HG02798 (cell line): ENCODE results near the gene STXBP1.

ENCODE experiments used
- ATAC-seq: cut with Tn5 transposase; IDR thresholded peaks from one replicate; pipeline ENCODE4 v1.9.1; 2021; ENCODE audit warnings: mild to moderate bottlenecking; ENCODE audit not compliant: unreplicated experiment, poor library complexity

The STXBP1 gene

DNA sequence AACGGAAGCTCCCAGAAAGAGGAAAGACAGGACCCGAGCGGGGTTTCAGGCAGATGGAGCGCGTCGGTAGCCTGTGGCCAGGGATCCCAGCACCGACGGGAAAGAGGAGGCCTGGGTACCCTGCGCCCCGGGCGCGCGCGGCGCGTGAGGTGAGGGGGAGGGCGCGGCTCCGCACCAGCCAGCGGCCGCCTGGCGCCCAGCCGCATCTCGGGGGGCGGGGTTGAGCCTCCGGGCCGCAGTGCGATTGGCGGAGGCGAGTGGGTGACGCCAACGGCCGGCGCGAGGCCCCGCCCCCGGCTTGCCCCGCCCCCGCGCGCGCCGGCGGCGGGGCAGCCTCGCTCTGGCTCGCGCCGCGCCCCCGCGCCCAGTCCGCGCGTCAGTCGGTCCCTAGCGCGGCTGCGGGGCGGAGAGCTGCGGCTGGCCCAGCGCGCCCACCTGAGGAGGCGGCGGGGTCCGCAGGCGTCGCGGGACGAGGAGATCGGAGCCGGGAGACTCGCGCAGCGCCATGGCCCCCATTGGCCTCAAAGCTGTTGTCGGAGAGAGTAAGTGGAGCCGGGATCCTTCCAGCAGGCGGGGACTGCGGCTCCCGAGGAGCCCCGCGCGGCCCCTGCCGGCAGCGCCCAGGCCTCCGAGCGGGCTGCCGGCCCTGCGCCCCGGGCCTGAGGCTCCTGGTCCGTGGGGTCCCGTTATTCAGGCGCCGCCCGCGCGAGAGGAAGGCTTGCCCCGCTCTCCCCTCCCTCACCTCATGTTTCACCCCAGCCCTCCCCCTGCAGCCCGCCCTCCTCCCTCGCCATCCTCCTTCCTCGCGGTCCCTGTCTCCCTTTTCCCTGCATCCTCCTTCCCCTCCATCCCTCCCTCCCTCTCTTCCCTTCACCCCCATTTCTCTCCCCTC lies at the start of gene STXBP1:
TSS of gene STXBP1 (plus strand) at position 379 of the 892 bp plus-strand sequence. CDS start at position 506, 127 bp downstream.
- ATAC-seq = peak; percentile 96

DNA sequence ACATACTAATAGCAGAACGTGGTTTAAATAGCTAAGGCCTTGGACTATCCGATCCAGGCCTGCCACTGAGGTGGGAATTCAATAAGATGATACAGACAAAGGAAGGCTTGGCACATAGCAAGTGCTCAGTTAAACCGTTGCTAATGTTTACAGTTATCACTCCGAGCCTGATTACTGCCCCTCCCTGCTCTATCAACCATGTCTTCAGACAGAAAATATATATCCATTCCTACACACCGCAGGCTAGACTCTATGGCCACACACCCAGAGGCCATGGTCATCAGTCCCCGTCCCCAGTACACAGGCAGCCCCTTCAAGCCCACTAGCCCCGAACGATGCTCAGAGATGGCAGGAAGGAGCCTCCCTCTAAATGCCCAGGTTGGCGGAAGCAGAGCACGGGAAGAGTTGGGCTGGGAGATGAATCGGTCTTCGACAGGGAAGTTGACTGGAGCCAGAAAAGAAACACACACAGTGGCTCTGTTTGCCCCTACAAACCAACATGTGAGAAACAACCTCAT lies 49.7 kb upstream of the STXBP1 start:
- ATAC-seq = no peak

DNA sequence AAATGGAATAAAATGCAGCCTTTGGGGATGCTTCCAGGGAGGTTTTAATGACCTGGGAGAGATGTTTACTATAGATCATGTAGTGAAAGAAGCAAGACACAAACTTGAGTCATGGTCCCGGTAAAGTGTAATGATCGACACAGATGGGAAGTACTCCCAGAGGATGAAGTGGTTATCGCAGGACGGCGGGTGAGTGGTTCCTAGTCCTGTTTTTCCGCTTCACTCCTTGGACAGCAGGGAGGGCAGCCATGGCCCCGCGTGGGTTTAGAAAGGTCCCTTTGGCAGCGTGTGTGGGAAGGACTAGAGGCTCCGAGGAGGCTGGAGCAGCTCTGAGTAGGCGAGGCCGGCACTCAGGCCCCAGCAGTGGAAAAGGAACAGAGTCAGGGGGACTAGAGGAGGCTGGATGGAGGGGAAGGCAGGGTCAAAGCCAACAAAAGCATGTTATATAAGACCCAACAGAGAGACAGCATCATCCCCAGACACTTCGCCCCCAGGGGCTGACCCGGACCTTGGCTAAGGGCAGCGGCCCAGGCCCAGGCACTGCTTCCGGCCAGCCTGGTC lies 49.2 kb upstream of the STXBP1 start:
- no peak for ATAC-seq

DNA sequence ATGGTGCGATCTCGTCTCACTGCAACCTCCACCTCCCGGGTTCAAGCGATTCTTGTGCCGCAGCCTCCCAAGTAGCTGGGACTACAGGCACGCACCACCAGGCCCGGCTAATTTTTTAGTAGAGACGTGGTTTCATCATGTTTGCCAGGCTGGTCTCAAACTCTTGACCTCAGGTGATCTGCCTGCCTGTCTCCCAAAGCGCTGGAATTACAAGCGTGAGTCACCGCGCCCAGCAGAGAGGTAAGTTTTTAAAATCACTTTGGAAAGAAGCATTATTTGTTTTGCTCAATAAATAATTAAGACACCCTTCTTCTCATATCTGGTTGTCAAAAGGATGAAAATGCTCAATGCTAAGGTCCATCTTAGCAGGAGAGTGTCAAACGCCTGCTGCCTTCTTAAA lies 48.5 kb upstream of the STXBP1 start:
- ATAC-seq = no peak

DNA sequence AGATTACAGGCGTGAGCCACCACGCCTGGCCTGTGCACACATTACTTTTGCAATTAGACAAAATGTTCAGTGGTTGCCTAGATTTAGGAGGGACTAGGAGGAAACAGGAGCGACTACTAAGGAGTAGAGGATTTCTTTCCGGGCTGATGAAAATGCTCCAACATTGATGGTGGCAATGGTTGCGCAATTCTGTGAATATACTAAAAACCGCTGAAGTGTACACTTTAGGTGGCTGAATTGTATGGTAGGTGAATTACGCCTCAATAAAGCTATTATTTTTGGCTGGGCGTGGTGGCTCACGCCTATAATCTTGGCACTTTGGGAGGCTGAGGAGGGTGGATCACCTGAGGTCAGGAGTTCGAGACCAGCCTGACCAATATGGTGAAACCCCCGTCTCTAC lies 46.8 kb upstream of the STXBP1 start:
- ATAC-seq = no peak

DNA sequence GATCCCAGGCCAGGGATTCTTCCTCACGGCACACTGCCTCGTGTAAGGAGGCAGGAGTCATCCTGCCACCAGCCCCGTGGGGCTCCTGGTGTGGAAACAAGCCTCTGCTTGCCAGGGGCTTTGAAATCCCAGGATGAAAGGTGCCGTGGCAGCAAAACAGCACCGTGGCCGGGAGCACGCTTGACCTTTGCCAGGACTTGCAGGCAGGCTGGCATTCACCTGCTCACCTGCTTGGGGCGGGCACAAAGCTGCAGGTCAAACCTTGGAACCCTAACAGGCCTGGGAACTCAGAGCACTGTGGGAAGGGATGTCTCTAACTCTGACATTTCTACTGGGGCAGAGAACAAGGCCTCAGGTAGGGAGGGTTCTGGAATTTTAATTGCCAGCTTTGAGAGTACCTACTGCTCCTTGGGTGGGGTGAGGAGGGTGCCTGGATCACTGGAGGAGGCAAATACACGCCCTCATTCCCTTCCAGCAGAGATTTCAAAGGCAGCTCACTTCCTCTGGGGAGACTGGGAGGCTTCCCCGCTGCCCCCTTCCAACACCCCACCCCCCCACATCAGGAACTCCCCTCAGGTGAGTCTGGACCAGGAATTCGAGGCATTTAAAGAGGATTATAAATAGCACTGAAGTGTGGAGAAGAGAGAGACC lies 45.6 kb upstream of the STXBP1 start:
- no peak for ATAC-seq

DNA sequence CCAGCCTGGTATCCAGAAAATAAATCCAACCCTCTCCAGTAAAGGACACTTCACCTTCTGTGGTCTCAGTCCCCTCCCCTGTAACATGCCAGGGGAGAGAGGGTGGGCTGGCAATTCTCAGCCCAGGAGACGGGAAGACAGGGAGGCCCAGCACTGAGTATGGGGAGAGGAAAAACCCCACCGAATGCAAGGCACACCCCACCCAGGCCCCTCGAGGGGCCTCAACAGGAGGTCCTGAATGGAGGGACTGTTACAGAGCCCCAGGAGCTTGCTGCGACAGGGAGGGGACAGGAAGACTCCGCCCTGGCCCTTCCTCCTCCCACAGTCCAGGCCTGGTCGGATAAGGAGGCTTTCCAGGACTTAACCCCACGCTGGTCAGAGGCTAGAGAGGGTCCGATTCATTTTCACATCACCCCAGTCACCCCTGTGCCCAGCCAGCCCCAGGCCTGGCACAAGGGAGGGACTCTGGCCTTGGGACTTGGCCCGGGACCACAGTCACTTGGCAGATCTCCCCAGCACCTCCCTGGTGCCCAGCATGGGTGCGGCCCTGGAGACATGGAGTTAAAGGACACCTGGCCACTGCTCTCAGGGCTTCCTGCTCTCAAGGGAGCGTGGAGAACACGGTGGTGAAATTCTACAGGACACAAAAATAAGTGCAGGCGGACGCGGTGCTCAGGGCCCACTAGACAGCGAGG lies 44.9 kb upstream of the STXBP1 start:
- no peak for ATAC-seq

DNA sequence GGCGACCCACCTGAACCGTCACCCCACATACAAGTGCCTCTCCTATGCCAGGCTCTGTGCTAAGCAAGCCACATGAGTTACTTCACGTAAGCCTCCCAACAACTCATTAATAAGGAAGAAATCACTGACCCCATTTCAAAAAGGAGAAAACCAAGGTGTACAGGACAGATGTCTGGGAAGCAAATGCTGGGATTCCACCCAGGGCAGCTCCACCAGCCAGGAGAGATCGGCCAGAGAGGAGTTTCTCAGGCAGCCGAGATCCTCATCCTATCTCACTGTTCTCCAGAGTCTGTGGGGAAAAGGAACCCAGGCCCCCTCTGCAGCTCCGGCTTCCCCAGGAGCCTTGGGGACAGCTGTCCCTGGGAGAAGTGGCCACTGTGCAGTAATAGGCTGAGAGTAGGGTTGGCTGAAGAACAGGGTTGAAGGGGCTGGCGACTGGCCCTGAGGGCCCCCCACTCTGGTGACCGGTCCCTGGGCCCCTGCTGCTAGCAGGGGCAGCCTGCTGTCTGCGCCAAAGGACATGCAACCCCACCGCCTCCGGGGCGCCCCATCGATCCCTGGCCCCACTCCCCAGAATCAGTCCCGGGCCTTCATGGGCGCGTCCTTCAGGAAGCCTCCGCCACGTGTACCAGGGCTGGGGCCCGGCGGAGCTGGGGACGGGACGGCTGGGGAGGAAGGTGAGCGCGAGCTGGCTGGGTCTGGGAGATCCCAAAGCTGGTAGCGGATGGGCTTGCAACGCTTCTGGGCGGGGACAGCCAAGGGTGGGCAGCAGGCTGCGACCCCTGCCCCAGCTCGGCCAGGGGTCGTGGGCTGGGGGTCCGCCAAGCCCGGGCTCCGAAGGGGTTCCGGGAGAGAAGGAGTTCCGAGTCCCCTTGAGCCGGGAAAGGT lies 44.1 kb upstream of the STXBP1 start:
- no peak for ATAC-seq

DNA sequence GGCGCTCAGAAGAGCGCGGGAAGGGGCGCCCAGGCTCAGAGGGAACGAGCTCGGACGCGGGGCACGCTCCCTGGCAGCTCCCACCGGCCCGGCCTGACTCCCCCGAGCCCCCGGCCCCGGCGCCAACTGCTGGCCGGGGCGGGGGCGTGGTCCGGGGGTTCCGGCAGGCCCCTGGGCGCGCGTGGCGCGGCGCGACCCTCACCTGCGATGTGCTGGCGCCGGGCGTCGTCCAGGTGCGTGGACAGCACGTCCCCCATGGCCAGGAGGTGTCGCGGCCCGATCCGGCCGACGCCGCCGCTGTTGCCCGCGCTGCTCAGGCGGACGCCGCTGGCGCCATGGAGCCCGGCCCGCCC lies 43.5 kb upstream of the STXBP1 start:
- peak; percentile 24 for ATAC-seq

DNA sequence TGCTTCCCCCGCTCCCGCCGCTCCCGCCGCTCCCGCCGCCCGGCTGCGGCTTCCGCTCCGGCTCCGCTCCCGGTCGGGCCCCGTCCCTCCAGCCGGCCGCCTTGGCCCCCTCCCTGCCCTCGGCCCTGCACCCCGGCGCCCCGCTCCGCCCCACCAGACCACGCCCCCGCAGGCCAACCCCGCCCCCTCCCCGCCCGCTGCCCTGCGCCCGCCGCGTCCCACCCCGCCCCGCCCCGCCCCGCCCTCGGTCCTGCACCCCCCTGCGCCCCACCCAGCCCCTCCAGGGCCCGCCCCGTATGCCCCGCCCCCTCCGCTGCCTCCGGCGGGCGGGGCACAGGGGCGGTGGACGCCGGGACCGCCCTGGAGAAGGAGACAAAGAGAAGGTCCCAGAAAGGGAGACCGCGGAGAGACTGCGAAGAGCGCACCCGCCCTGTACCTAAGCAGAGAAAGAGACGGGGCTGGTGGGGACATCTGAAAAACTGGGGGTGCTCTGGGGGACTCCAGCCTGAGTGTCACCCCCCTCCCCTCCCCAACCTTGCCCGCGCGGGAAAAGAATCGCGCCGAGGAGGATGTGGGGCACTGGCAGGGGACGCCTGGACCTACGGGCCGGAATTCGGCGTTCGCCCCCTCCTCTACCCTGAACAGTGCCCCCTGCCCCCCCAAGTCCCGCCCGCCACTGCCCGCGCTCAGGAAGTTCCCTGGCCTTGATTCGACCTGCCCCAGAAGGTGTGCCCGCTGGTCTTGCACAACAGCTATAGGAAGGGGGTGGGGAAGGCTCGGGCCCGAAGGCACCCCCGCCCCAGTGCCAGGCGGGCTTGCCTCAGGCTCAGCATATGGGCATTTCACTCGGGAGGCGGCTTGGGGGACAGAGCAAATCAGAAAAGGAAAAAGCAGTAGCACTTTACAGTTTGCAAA lies 42.8 kb upstream of the STXBP1 start:
- peak; percentile 54 for ATAC-seq

DNA sequence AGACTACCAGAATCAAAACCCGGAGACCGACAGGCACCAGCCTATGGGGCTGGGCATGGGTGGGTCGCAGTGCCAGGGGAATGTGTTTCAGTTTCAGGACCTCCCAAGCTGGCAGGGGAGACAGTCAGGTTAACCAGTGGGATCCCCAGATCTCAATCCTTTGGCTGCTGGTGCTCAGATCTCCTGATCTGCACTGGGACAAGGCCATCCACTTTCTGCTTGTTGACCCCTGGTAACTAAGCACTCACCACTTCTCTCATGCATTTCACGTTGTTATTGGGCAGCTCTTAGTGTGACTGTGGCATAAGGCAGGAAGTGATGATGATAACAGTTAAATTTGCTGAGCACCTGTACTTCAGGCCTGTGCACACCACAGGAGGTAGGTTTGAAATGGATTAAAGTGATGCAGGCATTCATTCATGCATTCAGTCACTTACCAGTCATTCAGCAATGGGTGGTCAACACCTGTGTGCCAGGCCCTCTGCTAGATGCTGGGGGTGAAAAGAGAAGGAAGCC lies 42.1 kb upstream of the STXBP1 start:
- ATAC-seq = no peak

DNA sequence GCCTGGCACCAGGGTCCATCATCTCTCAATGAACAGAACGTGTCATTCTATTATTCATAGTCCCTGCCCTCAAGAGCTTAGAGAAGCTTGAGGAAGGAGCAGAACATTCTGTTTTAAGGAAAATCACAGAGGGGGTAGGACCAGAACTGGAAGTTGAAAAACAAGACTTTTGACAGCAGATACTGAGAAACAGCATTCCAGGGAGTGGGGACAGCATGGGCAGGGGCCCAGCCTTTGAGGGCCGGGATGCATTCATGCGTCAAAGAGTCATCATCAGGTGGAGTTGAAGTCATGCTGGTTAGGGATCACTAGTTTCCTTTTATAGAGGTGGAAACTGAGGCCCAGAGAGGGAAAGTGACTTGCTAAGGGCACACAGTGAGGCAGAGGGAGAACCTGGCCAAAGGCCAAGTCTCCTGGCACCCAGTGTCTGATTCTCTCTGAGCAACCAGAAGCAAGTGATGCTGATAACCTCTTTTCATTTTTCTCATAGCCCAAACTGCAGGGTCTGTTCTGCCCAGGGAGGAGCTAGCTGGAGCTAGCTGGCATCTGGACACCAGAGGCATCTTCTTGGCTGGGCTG lies 41.5 kb upstream of the STXBP1 start:
- no peak for ATAC-seq

DNA sequence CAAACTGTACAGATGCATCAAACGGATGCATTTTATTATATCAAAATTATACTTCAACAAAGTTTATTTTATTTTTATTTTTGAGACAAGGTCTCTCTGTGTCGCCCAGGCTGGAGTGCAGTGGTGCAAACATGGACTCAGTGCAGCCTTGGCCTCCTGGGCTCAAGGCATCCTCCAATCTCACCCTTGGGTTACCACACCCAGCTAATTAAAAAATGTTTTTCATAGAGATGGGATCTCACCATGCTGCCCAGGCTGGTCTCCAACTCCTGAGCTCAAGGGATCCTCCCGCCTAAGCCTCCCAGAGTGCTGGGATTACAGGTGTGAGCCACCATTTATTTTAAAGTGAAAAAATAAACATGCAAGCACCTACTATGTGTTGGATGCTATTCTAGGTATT lies 40.1 kb upstream of the STXBP1 start:
- ATAC-seq = no peak

DNA sequence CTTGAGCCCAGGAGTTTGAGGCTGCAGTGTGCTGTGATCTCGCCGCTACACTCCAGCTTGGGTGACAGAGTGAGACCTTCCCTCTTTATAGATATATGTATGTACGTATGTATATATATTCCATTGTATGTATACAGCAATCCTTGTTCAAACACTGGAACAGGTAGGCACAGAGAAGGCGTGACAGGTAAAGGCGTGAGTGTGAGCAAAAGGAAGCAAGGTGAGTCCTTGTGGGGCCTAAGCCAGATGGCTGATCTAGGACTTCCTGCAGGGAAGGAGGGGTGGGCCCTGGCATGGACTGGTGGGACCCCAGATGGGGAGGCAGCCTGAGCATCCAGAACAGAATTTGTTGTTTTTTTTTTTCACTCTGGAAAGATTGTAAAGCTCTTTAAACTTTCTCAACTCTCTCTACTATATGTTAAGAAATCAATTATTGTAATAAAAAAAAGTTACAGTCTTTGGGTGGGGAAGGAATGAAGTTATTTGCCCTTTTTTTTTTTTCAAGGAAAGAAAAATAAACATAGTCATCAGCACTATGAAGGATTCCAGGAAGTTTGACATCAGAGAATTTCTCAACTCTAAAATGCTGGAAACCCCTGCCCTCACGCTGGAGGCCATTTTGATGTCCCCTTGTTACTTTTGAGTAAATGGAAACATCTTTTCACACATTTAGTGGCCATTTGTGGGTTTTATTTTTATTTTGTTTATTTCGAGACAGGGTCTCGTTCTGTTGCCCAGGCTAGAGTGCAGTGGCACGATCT lies 38.9 kb upstream of the STXBP1 start:
- ATAC-seq = no peak

DNA sequence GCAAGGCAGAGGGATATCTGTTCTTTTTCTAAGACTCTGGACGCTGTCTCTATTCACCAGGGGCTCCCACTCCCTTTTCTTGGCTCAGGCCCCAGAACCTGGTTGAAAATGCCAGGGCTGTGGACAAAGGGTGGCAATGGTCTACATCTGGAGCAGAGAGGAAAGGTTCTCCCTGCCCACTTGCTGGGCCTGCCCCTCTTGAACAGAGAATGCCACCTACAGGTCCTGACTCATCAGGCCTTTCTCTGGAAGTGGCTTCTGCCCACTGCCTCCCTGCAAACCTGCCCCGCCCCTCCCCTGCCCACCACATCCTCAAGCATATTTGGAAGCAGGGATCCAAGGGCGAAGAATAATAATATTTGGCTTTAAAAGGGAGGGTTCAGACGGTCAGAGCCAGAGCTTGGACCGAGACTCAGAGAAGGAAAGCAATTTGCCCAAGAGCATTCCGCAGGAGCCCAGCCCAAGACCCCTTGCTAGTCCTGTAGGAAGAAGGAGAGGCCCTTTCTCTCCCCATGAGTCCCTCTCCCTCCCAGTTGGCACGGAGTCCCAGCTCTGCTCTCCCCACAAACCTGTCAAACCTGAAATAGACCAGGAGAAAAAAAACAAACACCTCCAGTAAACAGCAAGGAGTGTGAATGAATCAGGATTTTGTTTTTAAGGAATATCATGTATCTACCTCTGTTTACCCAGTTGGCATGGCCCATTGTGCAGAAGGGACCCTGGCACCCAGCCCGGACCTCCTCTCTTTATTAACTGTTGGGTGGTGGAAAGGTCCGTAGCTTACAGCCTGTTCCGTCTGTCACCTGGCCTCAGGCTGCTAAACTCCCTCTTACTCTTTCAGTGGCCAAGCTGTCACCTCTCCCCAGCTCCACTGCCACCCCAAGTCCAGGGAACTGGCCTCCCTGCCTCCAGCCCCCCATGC lies 37.7 kb upstream of the STXBP1 start:
- ATAC-seq = no peak
